Activated naive CD8-positive, alpha-beta T cell treated with anti-CD3 and anti-CD28 coated beads for 36 hours (primary cell): ENCODE measurements around the gene TRIM2. TPM values are rescaled to one million over a fixed set of nuclear protein-coding genes. Genes with fewer than 3 reads are reported as not detected.

ENCODE experiments used
- DNase-seq: peaks from one replicate; pipeline ENCODE4 v3.0.0; 2021
- H3K27ac Mint-ChIP-seq: one replicate; pipeline ENCODE4 v1.8.0; 2022; ENCODE audit warnings: mild to moderate bottlenecking, moderate library complexity, mixed read lengths
- H3K27me3 Mint-ChIP-seq: one replicate; pipeline ENCODE4 v1.8.0; 2022; ENCODE audit warnings: mild to moderate bottlenecking, mixed read lengths
- H3K36me3 Mint-ChIP-seq: one replicate; pipeline ENCODE4 v1.8.0; 2021; ENCODE audit warnings: mild to moderate bottlenecking, mixed read lengths
- H3K4me1 Mint-ChIP-seq: one replicate; pipeline ENCODE4 v1.8.0; 2021; ENCODE audit warnings: mixed read lengths
- H3K4me3 Mint-ChIP-seq: one replicate; pipeline ENCODE4 v1.8.0; 2022; ENCODE audit warnings: mild to moderate bottlenecking, moderate library complexity, mixed read lengths
- H3K9me3 Mint-ChIP-seq: one replicate; pipeline ENCODE4 v1.8.0; 2022; ENCODE audit warnings: mixed read lengths
- total RNA-seq, 2 experiments: library from RNA; stranded (reverse); gene quantifications; one replicate each; pipeline ENCODE4 v1.2.3, GENCODE V29; 2021

TRIM2 gene
- total RNA-seq, 2 experiments from 2014 or later: 0.54 to 0.76 TPM

- Mint-ChIP-seq H3K4me1 (peaks cover 9% of the 10 kb centered on the region), H3K27me3 (no peaks in the 10 kb centered on the region), H3K4me3 (no peak overlapping the region), H3K9me3 (no peaks in the 10 kb centered on the region), H3K36me3 (no peaks in the 10 kb centered on the region), H3K27ac (no peak overlapping the region)
- DNase-seq: no peak
Observed at GRCh38 chr4:153332936-153333335, 128.7 kb downstream of the TRIM2 start.

GRCh38 chr4:153333874-153334273 is 129.6 kb downstream of the TRIM2 start:
- H3K36me3 Mint-ChIP-seq: no peaks in the 10 kb centered on the region
- peaks cover 9% of the 10 kb centered on the region for H3K4me1 Mint-ChIP-seq
- DNase-seq: no peak
- H3K27me3 Mint-ChIP-seq: no peaks in the 10 kb centered on the region
- no peaks in the 10 kb centered on the region for H3K9me3 Mint-ChIP-seq
- H3K4me3 Mint-ChIP-seq: no peak overlapping the region
- H3K27ac Mint-ChIP-seq: no peak overlapping the region

GRCh38 chr4:153335665-153336064 is 131.4 kb downstream of the TRIM2 start:
- Mint-ChIP-seq H3K27me3 (no peaks in the 10 kb centered on the region), H3K4me3 (no peak overlapping the region), H3K27ac (no peak overlapping the region)

GRCh38 chr4:153337686-153338085 is 133.4 kb downstream of the TRIM2 start:
- H3K27me3 Mint-ChIP-seq: peaks cover 9% of the 10 kb centered on the region
- H3K4me1 Mint-ChIP-seq: peaks cover 9% of the 10 kb centered on the region
- no peak for DNase-seq
- no peak overlapping the region for H3K4me3 Mint-ChIP-seq
- H3K36me3 Mint-ChIP-seq: no peaks in the 10 kb centered on the region
- H3K9me3 Mint-ChIP-seq: no peaks in the 10 kb centered on the region
- H3K27ac Mint-ChIP-seq: no peak overlapping the region

More at GRCh38 chr4:153335665-153336064, 131.4 kb downstream of the TRIM2 start:
- Mint-ChIP-seq H3K4me1 (peaks cover 9% of the 10 kb centered on the region), H3K9me3 (no peaks in the 10 kb centered on the region), H3K36me3 (no peaks in the 10 kb centered on the region)
- DNase-seq: no peak

GRCh38 chr4:153341575-153342090 is 137.4 kb downstream of the TRIM2 start:
- Mint-ChIP-seq H3K4me3 (no peak overlapping the region), H3K27me3 (peaks cover 9% of the 10 kb centered on the region), H3K36me3 (peaks cover 2% of the 10 kb centered on the region), H3K27ac (no peak overlapping the region), H3K9me3 (no peaks in the 10 kb centered on the region), H3K4me1 (peaks cover 6% of the 10 kb centered on the region)
- no peak for DNase-seq

GRCh38 chr4:153342751-153343552 is 138.7 kb downstream of the TRIM2 start:
- Mint-ChIP-seq H3K4me3 (no peak overlapping the region), H3K36me3 (peaks cover 9% of the 10 kb centered on the region), H3K27ac (no peak overlapping the region)

GRCh38 chr4:153344131-153345011 is 140.1 kb downstream of the TRIM2 start, which contains the start of gene MND1:
MND1 (plus strand) TSS chr4:153344688; CDS start chr4:153344738, 50 bp downstream.
- H3K27me3 Mint-ChIP-seq: peaks cover 9% of the 10 kb centered on the region
- H3K36me3 Mint-ChIP-seq: peaks cover 14% of the 10 kb centered on the region
- peaks cover 9% of the 10 kb centered on the region for H3K4me1 Mint-ChIP-seq
- H3K9me3 Mint-ChIP-seq: no peaks in the 10 kb centered on the region
- peak; percentile 94 for DNase-seq
- H3K27ac Mint-ChIP-seq: peak within 1 kb of the TSS; percentile 92
- peak within 1 kb of the TSS; percentile 92 for H3K4me3 Mint-ChIP-seq

More at GRCh38 chr4:153342751-153343552, 138.7 kb downstream of the TRIM2 start:
- Mint-ChIP-seq H3K27me3 (peaks cover 9% of the 10 kb centered on the region), H3K4me1 (peaks cover 8% of the 10 kb centered on the region), H3K9me3 (no peaks in the 10 kb centered on the region)
- no peak for DNase-seq

- peak overlapping the region; percentile 92 for H3K4me3 Mint-ChIP-seq
- H3K27me3 Mint-ChIP-seq: peaks cover 9% of the 10 kb centered on the region
- peaks cover 10% of the 10 kb centered on the region for H3K4me1 Mint-ChIP-seq
- peak overlapping the region; percentile 92 for H3K27ac Mint-ChIP-seq
- DNase-seq: peak; percentile 51
- peaks cover 18% of the 10 kb centered on the region for H3K36me3 Mint-ChIP-seq
- H3K9me3 Mint-ChIP-seq: no peaks in the 10 kb centered on the region
Observed at GRCh38 chr4:153345012-153345981, 141.1 kb downstream of the TRIM2 start.

GRCh38 chr4:153346031-153346430 is 141.8 kb downstream of the TRIM2 start:
- Mint-ChIP-seq H3K27me3 (peaks cover 9% of the 10 kb centered on the region), H3K4me3 (peak overlapping the region; percentile 92), H3K4me1 (peaks cover 10% of the 10 kb centered on the region), H3K36me3 (peaks cover 22% of the 10 kb centered on the region), H3K9me3 (no peaks in the 10 kb centered on the region), H3K27ac (no peak overlapping the region)
- no peak for DNase-seq

- H3K27ac Mint-ChIP-seq: no peak overlapping the region
- H3K36me3 Mint-ChIP-seq: peaks cover 22% of the 10 kb centered on the region
- H3K27me3 Mint-ChIP-seq: peaks cover 4% of the 10 kb centered on the region
- peaks cover 10% of the 10 kb centered on the region for H3K4me1 Mint-ChIP-seq
- H3K4me3 Mint-ChIP-seq: peak overlapping the region; percentile 18
- no peaks in the 10 kb centered on the region for H3K9me3 Mint-ChIP-seq
- no peak for DNase-seq
Observed at GRCh38 chr4:153346563-153346962, 142.3 kb downstream of the TRIM2 start.

GRCh38 chr4:153347117-153347516 is 142.9 kb downstream of the TRIM2 start:
- no peaks in the 10 kb centered on the region for H3K9me3 Mint-ChIP-seq
- H3K27ac Mint-ChIP-seq: no peak overlapping the region
- H3K27me3 Mint-ChIP-seq: peaks cover 3% of the 10 kb centered on the region
- DNase-seq: no peak
- peaks cover 10% of the 10 kb centered on the region for H3K4me1 Mint-ChIP-seq
- no peak overlapping the region for H3K4me3 Mint-ChIP-seq
- H3K36me3 Mint-ChIP-seq: peaks cover 22% of the 10 kb centered on the region

GRCh38 chr4:153348006-153348405 is 143.8 kb downstream of the TRIM2 start:
- Mint-ChIP-seq H3K4me1 (peaks cover 10% of the 10 kb centered on the region), H3K4me3 (no peak overlapping the region), H3K27ac (no peak overlapping the region), H3K27me3 (no peaks in the 10 kb centered on the region), H3K9me3 (no peaks in the 10 kb centered on the region), H3K36me3 (peaks cover 25% of the 10 kb centered on the region)
- DNase-seq: no peak

- DNase-seq: no peak
- Mint-ChIP-seq H3K36me3 (peaks cover 28% of the 10 kb centered on the region), H3K4me1 (peaks cover 8% of the 10 kb centered on the region), H3K27ac (no peak overlapping the region), H3K4me3 (no peak overlapping the region), H3K27me3 (no peaks in the 10 kb centered on the region), H3K9me3 (no peaks in the 10 kb centered on the region)
Observed at GRCh38 chr4:153349206-153349805, 145.1 kb downstream of the TRIM2 start.

- no peak overlapping the region for H3K27ac Mint-ChIP-seq
- H3K36me3 Mint-ChIP-seq: peaks cover 73% of the 10 kb centered on the region
- DNase-seq: no peak
- peaks cover 9% of the 10 kb centered on the region for H3K4me1 Mint-ChIP-seq
- H3K4me3 Mint-ChIP-seq: no peak overlapping the region
- H3K9me3 Mint-ChIP-seq: no peaks in the 10 kb centered on the region
- no peaks in the 10 kb centered on the region for H3K27me3 Mint-ChIP-seq
Observed at GRCh38 chr4:153362184-153362583, 157.9 kb downstream of the TRIM2 start.
